Superior temporal gyrus (tissue), 1 donor: ENCODE data around the gene MYO1E.

Experiments used
- DNase-seq: peaks from one replicate; pipeline ENCODE4 v3.0.0-alpha.2; 2016; ENCODE audit errors: extremely low spot score

The MYO1E gene

GRCh38 chr15:59262316-59262715, 110.4 kb downstream of the MYO1E start:
- no peak for DNase-seq

- peak; percentile 96 for DNase-seq
Measured at GRCh38 chr15:59260090-59260489, 112.6 kb downstream of the MYO1E start.

DNA sequence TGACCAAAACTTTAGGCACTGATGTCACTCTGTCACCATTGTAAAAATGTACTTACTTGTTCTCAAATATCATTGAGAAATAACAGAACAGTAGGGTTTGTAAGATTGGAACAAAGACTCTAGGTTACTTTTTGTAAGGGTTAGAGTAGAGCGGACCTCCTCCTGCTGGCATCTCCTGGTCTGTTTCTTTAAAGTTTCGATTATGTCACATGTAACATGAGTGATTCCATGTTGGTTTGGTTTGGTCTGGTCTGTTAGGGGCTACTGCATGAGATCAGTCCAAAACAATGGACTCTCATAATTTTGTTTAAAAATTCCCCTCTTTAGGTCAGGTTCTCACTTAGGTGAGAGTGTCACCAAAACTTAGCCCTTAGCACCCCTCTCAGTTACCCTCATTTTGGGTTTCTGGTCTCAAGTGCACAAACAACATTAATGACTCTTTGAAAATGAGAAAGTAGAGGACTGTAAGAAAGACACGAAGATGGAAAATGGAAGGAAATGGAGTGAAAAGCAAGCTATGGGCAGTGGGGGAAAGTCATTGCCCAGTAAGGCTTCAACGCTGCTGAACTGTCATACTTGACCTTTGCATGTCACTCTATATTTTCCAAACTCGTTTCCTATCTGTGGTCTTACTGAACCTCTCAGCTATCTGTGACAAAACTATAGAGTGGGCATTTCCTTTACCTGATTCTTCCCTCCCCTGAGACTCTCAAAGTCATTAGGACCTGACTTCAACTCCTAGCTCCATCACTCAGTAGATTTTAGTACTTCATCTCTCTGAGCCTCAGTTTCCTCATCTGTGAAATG, 113.3 kb downstream of the MYO1E start:
- DNase-seq, result no peak

GRCh38 chr15:59258317-59258716, 114.4 kb downstream of the MYO1E start:
- no peak for DNase-seq

DNA sequence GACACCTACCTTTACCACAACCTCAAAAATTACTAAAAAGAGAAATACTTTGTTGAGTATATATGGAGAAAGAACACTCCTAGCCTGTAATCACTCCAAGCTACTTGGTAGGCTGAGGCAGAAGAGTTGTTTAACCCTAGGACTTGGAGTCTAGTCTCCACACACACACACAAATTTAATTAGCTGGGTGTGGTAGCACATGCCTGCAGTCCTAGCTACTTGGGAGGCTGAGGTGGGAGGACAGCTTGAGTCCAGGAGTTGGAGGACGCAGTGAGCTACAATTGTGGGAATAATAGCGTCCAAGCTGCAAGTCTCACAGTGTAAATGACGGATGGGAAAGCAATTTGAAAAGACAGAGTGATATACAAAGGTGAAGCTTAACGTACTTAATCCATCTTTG, 115.5 kb downstream of the MYO1E start:
- DNase-seq, result no peak

DNA sequence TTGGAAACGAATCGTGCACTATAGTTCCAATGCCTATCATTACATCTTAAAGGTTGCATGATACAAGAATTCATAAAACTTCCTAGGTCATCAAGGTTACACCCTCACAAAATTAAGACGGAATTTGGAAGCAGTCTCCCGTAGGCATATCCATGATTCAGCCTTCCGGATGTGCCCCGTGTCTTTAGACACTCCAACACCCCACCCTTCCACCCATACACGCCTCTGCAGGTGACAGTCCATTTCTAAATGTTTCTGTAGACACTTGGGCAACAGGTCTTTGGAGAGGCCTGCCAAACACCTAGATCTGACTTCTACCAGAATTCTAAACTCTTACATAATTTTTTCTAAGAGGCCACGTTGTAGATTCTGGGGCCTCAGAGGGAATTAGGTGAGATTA, 116.2 kb downstream of the MYO1E start:
- no peak for DNase-seq

DNA sequence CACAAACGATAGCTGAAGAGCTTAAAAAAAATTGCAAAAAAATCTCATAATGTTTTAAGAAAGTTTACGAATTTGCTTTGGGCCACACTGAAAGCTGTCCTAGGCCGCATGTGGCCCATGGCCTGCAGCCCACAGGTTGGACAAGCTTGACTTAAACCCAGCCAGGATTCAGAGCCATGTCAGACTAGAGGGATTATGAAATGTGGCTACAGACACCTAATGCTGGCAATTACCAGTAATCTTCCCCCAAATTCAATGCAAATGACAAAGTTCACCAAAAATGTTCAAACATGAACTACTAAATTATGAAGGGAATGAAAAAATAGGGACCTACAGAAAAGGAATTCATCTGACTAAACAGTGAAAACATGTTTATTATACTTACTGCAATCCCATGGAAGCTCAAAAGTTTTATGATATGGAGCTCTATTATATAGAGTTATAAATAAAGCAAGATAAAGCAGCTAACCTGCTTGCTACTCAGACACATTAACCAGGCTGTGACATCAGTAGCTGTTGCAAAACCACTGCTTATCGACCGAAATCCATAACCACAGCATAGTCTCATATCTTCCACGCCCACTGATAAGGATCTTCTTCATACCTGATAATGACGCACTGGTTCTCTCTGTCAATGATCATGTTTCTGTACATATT, 116.9 kb downstream of the MYO1E start:
- no peak for DNase-seq

GRCh38 chr15:59252137-59252536, 120.5 kb downstream of the MYO1E start:
- DNase-seq, result no peak

DNA sequence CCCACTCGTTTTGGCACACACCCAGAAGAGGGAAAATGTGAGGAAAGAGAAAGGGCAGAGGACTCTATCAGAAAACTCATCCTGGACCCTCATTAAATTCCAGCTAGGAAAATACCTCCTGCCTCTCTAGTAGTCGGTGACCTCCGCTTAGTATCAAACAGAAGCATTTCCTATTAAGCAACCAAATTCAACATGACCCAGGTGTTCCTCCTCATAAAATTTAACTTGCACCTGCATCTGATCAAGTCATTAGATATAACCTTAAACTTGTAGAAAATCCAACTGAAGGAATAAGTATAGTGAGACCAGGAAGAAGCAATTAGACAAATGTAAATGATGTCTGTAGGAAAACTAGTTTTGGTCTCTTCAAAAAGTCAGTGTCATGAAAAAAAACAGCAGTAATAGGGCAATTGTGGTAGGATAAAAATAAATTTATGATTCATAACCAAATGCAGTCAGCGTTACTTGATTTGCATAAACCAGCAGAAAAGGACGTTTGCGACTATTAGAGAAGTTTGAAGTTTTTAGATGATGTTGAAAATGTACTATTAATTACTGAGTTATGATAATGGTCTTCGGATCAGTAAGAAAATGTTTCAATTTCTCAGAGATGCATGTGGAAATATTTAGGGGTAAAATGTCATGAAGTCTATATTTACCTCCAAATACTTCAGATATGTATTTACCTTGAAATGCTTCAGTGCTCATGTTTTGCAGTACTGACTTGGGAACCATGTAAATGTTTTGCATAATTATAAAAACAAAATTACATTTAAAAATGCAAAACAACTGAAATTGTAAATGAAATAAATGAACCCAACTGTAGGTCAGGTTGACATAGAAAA, 121.4 kb downstream of the MYO1E start:
- DNase-seq, result no peak

- no peak for DNase-seq
Measured at GRCh38 chr15:59250249-59250648, 122.4 kb downstream of the MYO1E start.

GRCh38 chr15:59249816-59250215, 122.9 kb downstream of the MYO1E start:
- DNase-seq, result no peak

- DNase-seq, result peak; percentile 87
Measured at GRCh38 chr15:59247364-59247763, 125.3 kb downstream of the MYO1E start.

GRCh38 chr15:59245559-59245958, 127.1 kb downstream of the MYO1E start:
- no peak for DNase-seq

GRCh38 chr15:59244337-59244736, 128.3 kb downstream of the MYO1E start:
- no peak for DNase-seq

- DNase-seq, result no peak
Measured at GRCh38 chr15:59243622-59244021, 129.0 kb downstream of the MYO1E start.

GRCh38 chr15:59242649-59243048, 130.0 kb downstream of the MYO1E start:
- DNase-seq, result no peak

DNA sequence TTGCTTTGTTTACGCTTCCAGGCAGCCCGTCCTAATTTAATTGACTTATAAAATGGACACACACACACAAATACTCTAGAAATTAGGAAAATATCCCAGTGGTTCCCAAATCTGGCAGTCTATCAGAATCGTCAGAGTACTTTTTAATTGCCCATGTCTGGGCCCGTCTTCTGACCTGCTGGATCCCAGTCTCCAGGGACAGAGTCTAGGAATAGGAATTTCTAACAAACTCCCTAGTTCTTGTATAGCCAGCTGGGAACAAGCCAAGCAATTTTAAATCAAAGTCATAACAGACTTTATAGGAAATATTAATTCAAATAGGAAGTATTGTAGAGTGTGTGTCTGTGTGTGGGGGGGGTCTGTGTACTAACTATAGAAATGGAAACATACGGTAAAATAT, 132.6 kb downstream of the MYO1E start:
- DNase-seq, result no peak

- DNase-seq, result no peak
Measured at GRCh38 chr15:59237924-59238331, 134.7 kb downstream of the MYO1E start.

GRCh38 chr15:59237119-59237855, 135.4 kb downstream of the MYO1E start:
- DNase-seq, result no peak

- DNase-seq, result no peak
Measured at GRCh38 chr15:59236394-59236793, 136.3 kb downstream of the MYO1E start.

DNA sequence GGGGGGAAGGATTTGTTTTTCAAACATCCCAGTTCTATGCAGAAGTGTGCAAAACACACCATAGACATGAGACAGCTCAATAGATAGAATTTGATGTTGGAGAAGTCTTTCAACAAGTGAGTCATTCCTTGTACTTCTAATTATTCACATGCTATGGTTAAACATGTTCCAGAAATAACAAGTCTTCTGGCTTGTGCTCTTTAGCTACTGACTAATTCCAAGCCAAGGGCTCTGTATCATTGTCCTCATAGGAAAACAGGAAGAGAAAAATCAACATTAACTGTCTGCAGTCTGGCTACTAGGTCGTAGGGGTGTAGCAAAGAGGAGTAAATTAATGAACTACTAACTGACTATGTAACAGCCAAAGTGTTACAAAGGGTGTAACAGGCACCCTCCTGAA, 140.2 kb downstream of the MYO1E start:
- peak; percentile 49 for DNase-seq
